Measurements from ENCODE around the gene TARS3. TPM values are rescaled to one million over a fixed set of nuclear protein-coding genes. Genes with fewer than 3 reads are reported as not detected.

The TARS3 gene
- total RNA-seq, 1 experiment from 2014 or later = 14.1 TPM

DNA sequence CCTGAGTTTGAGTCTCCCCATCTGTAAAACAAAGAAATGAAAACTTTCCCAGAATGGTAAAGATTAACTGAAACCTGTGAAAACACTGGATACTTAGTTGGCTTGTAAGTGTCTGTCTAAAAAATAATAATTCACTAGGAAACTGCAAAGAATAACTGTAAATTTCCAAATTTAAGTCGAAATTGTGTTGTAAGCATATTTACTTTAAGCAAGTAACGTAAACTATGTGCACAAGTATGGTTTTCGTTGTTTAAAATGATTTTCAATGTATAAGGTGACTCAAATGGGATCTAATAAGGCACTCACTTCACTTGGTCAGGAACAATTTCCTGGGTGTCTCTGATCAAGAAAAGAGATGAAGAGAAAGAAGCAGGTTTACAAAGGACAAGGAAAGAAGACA lies 8.5 kb upstream of the TARS3 start:
- no peak overlapping the region for H3K14ac ChIP-seq (ENCODE audit: insufficient read depth, low read length)
- H2BK12ac ChIP-seq (ENCODE audit: insufficient read length, low read depth, low read length) = no peak overlapping the region
- H3K4me1 ChIP-seq (ENCODE audit: insufficient read depth, low read length) = no peaks in the 10 kb centered on the region
- no peak overlapping the region for H4K8ac ChIP-seq (replicated peaks; ENCODE audit: insufficient read length, low read depth, low read length)
- WGBS (ENCODE audit: extremely low coverage, insufficient read length, low lambda C conversion rate) = no CpG with 5 or more reads among the region's 3 CpGs
- Mint-ChIP-seq H3K4me1 (0 out of 4 replicates have a peak, but pooled peaks cover 0 to 2% of the 10 kb centered on the region in 2 experiments), H3K27ac (no peak overlapping the region; a peak in 1 of 7 replicates), H3K27me3 (ENCODE audit: low read depth) (no peaks in the 10 kb centered on the region), H3K4me3 (no peak overlapping the region), H3K36me3 (ENCODE audit: insufficient read depth in 1 of 3, low read depth in 3 of 3) (no peaks in the 10 kb centered on the region), H3K9me3 (no peaks in the 10 kb centered on the region)
- H2BK5ac ChIP-seq (ENCODE audit: insufficient read length, low read length) = no peak overlapping the region
- no peak overlapping the region for H2BK20ac ChIP-seq (ENCODE audit: low read depth, low read length, poor library complexity, severe bottlenecking)
- H4K91ac ChIP-seq (ENCODE audit: insufficient read length, low read depth, low read length) = no peak overlapping the region
- no peaks in the 10 kb centered on the region for H3K79me1 ChIP-seq (ENCODE audit: insufficient read depth, low read depth, low read length, poor library complexity, severe bottlenecking)
- H4K5ac ChIP-seq (ENCODE audit: insufficient read length, low read depth, low read length) = no peak overlapping the region
- no peak overlapping the region for H3K4me2 ChIP-seq (ENCODE audit: insufficient read depth, insufficient read length, low read length)
- no peak overlapping the region for H2BK15ac ChIP-seq (ENCODE audit: low read depth, low read length)
- H3K23me2 ChIP-seq (ENCODE audit: insufficient read length, low read depth, low read length, poor library complexity, severe bottlenecking) = no peaks in the 10 kb centered on the region
- H3K4ac ChIP-seq (ENCODE audit: low read depth, low read length) = no peak overlapping the region
- no peak overlapping the region for H3K56ac ChIP-seq (ENCODE audit: insufficient read length, low read depth, low read length)
- H4K20me1 ChIP-seq (ENCODE audit: control insufficient read depth, insufficient read depth, insufficient read length) = no peaks in the 10 kb centered on the region
- no peak overlapping the region for H3K23ac ChIP-seq (ENCODE audit: insufficient read length, low read depth, low read length)
- no peaks in the 10 kb centered on the region for H3K9me3 ChIP-seq (ENCODE audit: control insufficient read depth, low read depth, low read length)
- H2BK120ac ChIP-seq (ENCODE audit: low read depth, low read length, poor library complexity, severe bottlenecking) = no peak overlapping the region
- DNase-seq = no peak
- no peak overlapping the region for H2AFZ ChIP-seq (ENCODE audit: low read length)
- H3K9ac ChIP-seq (ENCODE audit: extremely low read depth, insufficient read length, low read length) = no peak overlapping the region
- H3K79me2 ChIP-seq (ENCODE audit: insufficient read depth, low read length) = no peaks in the 10 kb centered on the region
- H3K18ac ChIP-seq (ENCODE audit: insufficient read length, low read depth, low read length) = no peak overlapping the region
- TF ChIP-seq, protein P1, sequence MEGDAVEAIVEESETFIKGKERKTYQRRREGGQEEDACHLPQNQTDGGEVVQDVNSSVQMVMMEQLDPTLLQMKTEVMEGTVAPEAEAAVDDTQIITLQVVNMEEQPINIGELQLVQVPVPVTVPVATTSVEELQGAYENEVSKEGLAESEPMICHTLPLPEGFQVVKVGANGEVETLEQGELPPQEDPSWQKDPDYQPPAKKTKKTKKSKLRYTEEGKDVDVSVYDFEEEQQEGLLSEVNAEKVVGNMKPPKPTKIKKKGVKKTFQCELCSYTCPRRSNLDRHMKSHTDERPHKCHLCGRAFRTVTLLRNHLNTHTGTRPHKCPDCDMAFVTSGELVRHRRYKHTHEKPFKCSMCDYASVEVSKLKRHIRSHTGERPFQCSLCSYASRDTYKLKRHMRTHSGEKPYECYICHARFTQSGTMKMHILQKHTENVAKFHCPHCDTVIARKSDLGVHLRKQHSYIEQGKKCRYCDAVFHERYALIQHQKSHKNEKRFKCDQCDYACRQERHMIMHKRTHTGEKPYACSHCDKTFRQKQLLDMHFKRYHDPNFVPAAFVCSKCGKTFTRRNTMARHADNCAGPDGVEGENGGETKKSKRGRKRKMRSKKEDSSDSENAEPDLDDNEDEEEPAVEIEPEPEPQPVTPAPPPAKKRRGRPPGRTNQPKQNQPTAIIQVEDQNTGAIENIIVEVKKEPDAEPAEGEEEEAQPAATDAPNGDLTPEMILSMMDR (conservative IDR thresholded peaks at IDR 0.05) = no peak
- no peak overlapping the region for H3T11ph ChIP-seq (ENCODE audit: low read length)
- H2AK5ac ChIP-seq (ENCODE audit: insufficient read length, low read length) = no peak overlapping the region
- no peak overlapping the region for H3K27ac ChIP-seq (ENCODE audit: insufficient read length, low read depth, low read length)
- H3K27me3 ChIP-seq (ENCODE audit: insufficient read depth, low read length) = no peaks in the 10 kb centered on the region
